K562 (cell line): ENCODE measurements around the gene TXN. TPM values are rescaled to one million over a fixed set of nuclear protein-coding genes. Genes with fewer than 3 reads are reported as not detected.

Source experiments
- MTA3 ChIP-seq: fragments of 450-650 bp; formaldehyde crosslinking; IDR thresholded peaks from 2 replicates; pipeline ENCODE4 v1.6.1; 2017; ENCODE audit warnings: mild to moderate bottlenecking, borderline replicate concordance
- NFYB ChIP-seq: IDR thresholded peaks from 2 replicates; pipeline ENCODE4 v1.6.1; 2011; ENCODE audit warnings: mild to moderate bottlenecking, moderate library complexity; ENCODE audit not compliant: insufficient read length; ENCODE audit errors: extremely low read depth
- SNIP1 ChIP-seq: fragments of 450-650 bp; IDR thresholded peaks from 2 replicates; pipeline ENCODE4 v1.7.1; 2017; ENCODE audit warnings: low read depth, mild to moderate bottlenecking
- polyA plus RNA-seq, 8 experiments: library from polyadenylated mRNA; depleted of rRNA in 4 of 8; stranded (reverse) in 5 of 8; unstranded in 3 of 8; fragments of >200 nt; fragmentation: Nextera tagmentation in 2 of 8; fragmentation: Illumina TruSeq in 1 of 8; extraction: Ambion mirVana in 2 of 8; extraction: Trizol in 1 of 8; gene quantifications; 2 replicates each; pipeline versions ENCODE4 v1.2.1 to v1.2.3, GENCODE V29; 2011 to 2014; ENCODE audit warnings: inconsistent platforms in 1 of 8, missing spikeins in 1 of 8
- total RNA-seq, 7 experiments: library from RNA; depleted of rRNA in 6 of 7; stranded (reverse); fragments of >200 nt in 6 of 7; fragmentation: Illumina TruSeq in 2 of 7; extraction: Trizol in 2 of 7; gene quantifications; 2 replicates each; pipeline versions ENCODE4 v1.2.1 to v1.2.3, GENCODE V29; 2011 to 2021; ENCODE audit warnings: low replicate concordance in 1 of 7
- TF ChIP-seq, protein P1 (sequence below), 2 experiments: fragments of 450-650 bp; formaldehyde crosslinking in 1 of 2; IDR thresholded peaks; 2 replicates each; pipeline versions ENCODE4 v1.4.0 to v1.6.1; 2014 to 2020; ENCODE audit warnings: mild to moderate bottlenecking in 2 of 2, borderline replicate concordance in 1 of 2, low read depth in 1 of 2
- TF ChIP-seq, protein P2 (sequence below): fragments of 450-650 bp; IDR thresholded peaks from 2 replicates; pipeline ENCODE4 v1.6.1; 2016; ENCODE audit warnings: mild to moderate bottlenecking, moderate library complexity

The TXN gene
- total and polyA plus RNA-seq, 9 of the 15 experiments (the other 6 are each of a cell fraction or from before 2014, with no cell fraction given) = 272 to 1,596 (median 514) TPM

DNA sequence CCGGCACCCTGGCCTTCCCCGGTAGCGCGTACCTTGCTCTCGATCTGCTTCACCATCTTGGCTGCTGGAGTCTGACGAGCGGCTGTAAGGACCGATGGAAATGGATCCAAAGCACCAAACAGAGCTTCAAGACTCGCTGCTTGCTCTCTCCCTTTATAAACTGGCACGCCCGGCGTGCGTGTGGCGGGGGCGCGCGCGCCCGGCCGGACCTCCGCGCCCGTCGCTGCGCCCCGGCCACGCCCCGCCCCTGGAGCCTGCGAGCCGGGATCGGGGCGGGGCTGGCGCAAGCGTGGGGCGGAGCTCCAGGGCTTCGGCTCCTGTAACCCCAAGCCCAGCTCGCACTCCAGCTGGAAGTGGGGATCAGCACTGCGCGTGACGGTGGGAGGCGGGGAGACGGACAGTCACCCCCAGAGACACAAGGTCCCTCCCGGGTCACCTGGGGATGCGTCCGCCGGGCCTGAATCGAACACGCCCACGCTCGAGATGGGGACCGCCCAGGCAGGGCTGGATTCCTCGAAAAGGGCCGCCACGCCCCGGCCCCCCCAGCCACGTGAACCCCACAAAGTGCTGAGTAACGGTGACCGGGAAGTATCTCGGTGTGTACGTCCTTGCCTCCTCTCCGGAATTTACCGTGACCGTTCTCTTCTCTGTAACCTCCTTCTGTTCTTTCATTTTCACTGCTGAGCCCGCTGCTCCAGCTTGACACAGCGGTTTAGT lies at the start of gene TXN (continued):
- TF ChIP-seq, protein P1, sequence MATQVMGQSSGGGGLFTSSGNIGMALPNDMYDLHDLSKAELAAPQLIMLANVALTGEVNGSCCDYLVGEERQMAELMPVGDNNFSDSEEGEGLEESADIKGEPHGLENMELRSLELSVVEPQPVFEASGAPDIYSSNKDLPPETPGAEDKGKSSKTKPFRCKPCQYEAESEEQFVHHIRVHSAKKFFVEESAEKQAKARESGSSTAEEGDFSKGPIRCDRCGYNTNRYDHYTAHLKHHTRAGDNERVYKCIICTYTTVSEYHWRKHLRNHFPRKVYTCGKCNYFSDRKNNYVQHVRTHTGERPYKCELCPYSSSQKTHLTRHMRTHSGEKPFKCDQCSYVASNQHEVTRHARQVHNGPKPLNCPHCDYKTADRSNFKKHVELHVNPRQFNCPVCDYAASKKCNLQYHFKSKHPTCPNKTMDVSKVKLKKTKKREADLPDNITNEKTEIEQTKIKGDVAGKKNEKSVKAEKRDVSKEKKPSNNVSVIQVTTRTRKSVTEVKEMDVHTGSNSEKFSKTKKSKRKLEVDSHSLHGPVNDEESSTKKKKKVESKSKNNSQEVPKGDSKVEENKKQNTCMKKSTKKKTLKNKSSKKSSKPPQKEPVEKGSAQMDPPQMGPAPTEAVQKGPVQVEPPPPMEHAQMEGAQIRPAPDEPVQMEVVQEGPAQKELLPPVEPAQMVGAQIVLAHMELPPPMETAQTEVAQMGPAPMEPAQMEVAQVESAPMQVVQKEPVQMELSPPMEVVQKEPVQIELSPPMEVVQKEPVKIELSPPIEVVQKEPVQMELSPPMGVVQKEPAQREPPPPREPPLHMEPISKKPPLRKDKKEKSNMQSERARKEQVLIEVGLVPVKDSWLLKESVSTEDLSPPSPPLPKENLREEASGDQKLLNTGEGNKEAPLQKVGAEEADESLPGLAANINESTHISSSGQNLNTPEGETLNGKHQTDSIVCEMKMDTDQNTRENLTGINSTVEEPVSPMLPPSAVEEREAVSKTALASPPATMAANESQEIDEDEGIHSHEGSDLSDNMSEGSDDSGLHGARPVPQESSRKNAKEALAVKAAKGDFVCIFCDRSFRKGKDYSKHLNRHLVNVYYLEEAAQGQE (IDR thresholded peaks at IDR 0.05; ENCODE audit: borderline replicate concordance) = 0 out of 2 replicates have a peak, but pooled peaks have one; percentile 27
- TF ChIP-seq, protein P1 (CRISPR knock-in tag; IDR thresholded peaks at IDR 0.05; ENCODE audit: low read depth) = no peak
- no peak for TF ChIP-seq NFYB
- TF ChIP-seq, protein P2, sequence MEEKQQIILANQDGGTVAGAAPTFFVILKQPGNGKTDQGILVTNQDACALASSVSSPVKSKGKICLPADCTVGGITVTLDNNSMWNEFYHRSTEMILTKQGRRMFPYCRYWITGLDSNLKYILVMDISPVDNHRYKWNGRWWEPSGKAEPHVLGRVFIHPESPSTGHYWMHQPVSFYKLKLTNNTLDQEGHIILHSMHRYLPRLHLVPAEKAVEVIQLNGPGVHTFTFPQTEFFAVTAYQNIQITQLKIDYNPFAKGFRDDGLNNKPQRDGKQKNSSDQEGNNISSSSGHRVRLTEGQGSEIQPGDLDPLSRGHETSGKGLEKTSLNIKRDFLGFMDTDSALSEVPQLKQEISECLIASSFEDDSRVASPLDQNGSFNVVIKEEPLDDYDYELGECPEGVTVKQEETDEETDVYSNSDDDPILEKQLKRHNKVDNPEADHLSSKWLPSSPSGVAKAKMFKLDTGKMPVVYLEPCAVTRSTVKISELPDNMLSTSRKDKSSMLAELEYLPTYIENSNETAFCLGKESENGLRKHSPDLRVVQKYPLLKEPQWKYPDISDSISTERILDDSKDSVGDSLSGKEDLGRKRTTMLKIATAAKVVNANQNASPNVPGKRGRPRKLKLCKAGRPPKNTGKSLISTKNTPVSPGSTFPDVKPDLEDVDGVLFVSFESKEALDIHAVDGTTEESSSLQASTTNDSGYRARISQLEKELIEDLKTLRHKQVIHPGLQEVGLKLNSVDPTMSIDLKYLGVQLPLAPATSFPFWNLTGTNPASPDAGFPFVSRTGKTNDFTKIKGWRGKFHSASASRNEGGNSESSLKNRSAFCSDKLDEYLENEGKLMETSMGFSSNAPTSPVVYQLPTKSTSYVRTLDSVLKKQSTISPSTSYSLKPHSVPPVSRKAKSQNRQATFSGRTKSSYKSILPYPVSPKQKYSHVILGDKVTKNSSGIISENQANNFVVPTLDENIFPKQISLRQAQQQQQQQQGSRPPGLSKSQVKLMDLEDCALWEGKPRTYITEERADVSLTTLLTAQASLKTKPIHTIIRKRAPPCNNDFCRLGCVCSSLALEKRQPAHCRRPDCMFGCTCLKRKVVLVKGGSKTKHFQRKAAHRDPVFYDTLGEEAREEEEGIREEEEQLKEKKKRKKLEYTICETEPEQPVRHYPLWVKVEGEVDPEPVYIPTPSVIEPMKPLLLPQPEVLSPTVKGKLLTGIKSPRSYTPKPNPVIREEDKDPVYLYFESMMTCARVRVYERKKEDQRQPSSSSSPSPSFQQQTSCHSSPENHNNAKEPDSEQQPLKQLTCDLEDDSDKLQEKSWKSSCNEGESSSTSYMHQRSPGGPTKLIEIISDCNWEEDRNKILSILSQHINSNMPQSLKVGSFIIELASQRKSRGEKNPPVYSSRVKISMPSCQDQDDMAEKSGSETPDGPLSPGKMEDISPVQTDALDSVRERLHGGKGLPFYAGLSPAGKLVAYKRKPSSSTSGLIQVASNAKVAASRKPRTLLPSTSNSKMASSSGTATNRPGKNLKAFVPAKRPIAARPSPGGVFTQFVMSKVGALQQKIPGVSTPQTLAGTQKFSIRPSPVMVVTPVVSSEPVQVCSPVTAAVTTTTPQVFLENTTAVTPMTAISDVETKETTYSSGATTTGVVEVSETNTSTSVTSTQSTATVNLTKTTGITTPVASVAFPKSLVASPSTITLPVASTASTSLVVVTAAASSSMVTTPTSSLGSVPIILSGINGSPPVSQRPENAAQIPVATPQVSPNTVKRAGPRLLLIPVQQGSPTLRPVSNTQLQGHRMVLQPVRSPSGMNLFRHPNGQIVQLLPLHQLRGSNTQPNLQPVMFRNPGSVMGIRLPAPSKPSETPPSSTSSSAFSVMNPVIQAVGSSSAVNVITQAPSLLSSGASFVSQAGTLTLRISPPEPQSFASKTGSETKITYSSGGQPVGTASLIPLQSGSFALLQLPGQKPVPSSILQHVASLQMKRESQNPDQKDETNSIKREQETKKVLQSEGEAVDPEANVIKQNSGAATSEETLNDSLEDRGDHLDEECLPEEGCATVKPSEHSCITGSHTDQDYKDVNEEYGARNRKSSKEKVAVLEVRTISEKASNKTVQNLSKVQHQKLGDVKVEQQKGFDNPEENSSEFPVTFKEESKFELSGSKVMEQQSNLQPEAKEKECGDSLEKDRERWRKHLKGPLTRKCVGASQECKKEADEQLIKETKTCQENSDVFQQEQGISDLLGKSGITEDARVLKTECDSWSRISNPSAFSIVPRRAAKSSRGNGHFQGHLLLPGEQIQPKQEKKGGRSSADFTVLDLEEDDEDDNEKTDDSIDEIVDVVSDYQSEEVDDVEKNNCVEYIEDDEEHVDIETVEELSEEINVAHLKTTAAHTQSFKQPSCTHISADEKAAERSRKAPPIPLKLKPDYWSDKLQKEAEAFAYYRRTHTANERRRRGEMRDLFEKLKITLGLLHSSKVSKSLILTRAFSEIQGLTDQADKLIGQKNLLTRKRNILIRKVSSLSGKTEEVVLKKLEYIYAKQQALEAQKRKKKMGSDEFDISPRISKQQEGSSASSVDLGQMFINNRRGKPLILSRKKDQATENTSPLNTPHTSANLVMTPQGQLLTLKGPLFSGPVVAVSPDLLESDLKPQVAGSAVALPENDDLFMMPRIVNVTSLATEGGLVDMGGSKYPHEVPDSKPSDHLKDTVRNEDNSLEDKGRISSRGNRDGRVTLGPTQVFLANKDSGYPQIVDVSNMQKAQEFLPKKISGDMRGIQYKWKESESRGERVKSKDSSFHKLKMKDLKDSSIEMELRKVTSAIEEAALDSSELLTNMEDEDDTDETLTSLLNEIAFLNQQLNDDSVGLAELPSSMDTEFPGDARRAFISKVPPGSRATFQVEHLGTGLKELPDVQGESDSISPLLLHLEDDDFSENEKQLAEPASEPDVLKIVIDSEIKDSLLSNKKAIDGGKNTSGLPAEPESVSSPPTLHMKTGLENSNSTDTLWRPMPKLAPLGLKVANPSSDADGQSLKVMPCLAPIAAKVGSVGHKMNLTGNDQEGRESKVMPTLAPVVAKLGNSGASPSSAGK = peak; percentile 87
- TF ChIP-seq SNIP1 = no peak
- peak; percentile 33 for TF ChIP-seq MTA3
